SU-DHL-6 (cell line): ENCODE data around the gene PRKCE.

ENCODE experiments used
- EZH2phosphoT487 ChIP-seq: fragments of 200-600 bp; sonication (generic), shearing (Covaris generic); conservative IDR thresholded peaks from 2 replicates; pipeline ENCODE4 v1.6.1; 2018; ENCODE audit warnings: mild to moderate bottlenecking, antibody characterized with exemption, low read length, moderate library complexity, mixed read lengths
- TF ChIP-seq, protein P1 (sequence below): fragments of 200-600 bp; sonication (generic); IDR thresholded peaks from one replicate; pipeline ENCODE4 v1.5.1; 2017; ENCODE audit warnings: antibody characterized with exemption, mild to moderate bottlenecking, low read length, moderate library complexity; ENCODE audit not compliant: insufficient read depth, poor library complexity, severe bottlenecking

DNA sequence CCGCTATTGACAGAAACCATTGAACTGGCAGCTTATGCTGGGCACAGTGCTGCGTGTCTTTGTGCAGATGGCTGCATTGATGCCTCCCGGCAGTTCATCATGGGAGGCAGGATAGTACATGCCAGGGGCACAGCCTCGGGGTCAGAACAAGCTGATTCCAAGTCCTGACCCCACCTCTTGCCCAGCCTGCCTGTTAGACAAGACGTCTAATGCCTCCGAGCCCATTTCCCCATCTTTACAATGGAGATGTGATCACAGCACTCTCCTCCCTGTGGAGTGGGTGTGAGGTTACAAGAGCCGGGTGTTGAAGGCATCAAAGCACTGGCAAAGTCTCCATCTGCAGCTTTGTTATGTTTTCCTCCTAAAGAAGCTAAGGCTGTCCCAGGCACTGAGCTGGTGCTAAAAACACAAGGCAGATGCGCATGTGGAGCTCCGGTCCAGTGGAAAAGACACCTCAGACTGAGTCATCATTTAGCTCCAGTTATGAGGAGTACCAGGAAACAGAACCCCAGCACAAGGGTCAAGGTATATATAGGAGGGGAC, 520.0 kb downstream of the PRKCE start:
- TF ChIP-seq, protein P1, sequence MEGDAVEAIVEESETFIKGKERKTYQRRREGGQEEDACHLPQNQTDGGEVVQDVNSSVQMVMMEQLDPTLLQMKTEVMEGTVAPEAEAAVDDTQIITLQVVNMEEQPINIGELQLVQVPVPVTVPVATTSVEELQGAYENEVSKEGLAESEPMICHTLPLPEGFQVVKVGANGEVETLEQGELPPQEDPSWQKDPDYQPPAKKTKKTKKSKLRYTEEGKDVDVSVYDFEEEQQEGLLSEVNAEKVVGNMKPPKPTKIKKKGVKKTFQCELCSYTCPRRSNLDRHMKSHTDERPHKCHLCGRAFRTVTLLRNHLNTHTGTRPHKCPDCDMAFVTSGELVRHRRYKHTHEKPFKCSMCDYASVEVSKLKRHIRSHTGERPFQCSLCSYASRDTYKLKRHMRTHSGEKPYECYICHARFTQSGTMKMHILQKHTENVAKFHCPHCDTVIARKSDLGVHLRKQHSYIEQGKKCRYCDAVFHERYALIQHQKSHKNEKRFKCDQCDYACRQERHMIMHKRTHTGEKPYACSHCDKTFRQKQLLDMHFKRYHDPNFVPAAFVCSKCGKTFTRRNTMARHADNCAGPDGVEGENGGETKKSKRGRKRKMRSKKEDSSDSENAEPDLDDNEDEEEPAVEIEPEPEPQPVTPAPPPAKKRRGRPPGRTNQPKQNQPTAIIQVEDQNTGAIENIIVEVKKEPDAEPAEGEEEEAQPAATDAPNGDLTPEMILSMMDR: no peak
- no peak for TF ChIP-seq EZH2phosphoT487
